ENCODE measurements around the gene NDFIP1.

NDFIP1 gene

GRCh38 chr5:142102980-142103740 is 5.4 kb upstream of the NDFIP1 start:
- Mint-ChIP-seq H3K27ac (peak overlapping the region; percentile 48), H3K9me3 (peaks cover 8% of the 10 kb centered on the region), H3K4me1 (peaks cover 83% of the 10 kb centered on the region)

GRCh38 chr5:142104491-142104890 is 4.1 kb upstream of the NDFIP1 start:
- DNase-seq (no peak), ATAC-seq (peak; percentile 46)
- Mint-ChIP-seq H3K4me1 (peaks cover 76% of the 10 kb centered on the region), H3K4me3 (peak overlapping the region; percentile 44), H3K27me3 (no peaks in the 10 kb centered on the region), H3K9me3 (peaks cover 8% of the 10 kb centered on the region), H3K36me3 (ENCODE audit: low read depth) (peaks cover 8% of the 10 kb centered on the region), H3K27ac (peak overlapping the region; percentile 99)

More at GRCh38 chr5:142102980-142103740, 5.4 kb upstream of the NDFIP1 start:
- DNase-seq (no peak), ATAC-seq (no peak)
- Mint-ChIP-seq H3K27me3 (no peaks in the 10 kb centered on the region), H3K4me3 (no peak overlapping the region), H3K36me3 (ENCODE audit: low read depth) (peaks cover 4% of the 10 kb centered on the region)

GRCh38 chr5:142106061-142106460 is 2.5 kb upstream of the NDFIP1 start:
- Mint-ChIP-seq H3K4me1 (peaks cover 71% of the 10 kb centered on the region), H3K27ac (peak overlapping the region; percentile 99), H3K36me3 (ENCODE audit: low read depth) (peaks cover 24% of the 10 kb centered on the region), H3K27me3 (no peaks in the 10 kb centered on the region), H3K9me3 (peaks cover 4% of the 10 kb centered on the region), H3K4me3 (peak overlapping the region; percentile 22)
- peak; percentile 14 for ATAC-seq
- DNase-seq, result no peak

DNA sequence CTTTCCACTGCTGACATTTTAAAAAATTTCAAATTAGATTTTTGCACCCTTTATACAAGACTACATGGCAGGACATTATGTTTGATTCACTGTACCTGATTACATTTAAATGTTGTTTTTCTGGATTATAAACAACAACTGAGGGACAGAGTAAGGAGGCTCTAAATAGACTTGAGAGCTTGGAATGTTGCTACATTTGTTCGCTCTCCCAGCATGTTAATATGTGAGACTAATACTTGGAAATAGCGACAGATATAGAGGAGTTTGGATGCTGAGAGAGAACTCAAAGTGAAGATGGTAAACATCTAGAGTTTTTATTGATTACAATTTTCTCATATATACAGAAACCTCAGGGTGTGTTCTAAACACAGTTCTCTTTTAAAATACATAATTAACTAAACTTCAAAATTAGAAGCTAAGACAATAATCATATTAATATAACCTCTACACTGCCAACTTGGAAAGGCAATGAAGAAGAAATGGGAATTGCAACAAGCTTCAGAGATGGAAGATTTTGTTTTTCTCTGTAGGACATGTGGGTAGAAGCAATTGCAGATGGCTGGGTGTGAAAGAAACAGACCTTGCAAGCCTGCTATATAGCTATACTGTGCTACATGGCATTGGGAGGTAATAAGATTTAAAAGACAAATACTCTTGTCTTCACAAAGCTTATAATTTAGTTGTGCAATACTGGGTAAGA is 1.4 kb upstream of the NDFIP1 start:
- ATAC-seq (no peak), DNase-seq (no peak)
- H3K4me1 Mint-ChIP-seq, result peaks cover 76% of the 10 kb centered on the region
- peak overlapping the region; percentile 99 for H3K27ac Mint-ChIP-seq
- no peaks in the 10 kb centered on the region for H3K9me3 Mint-ChIP-seq
- peaks cover 27% of the 10 kb centered on the region for H3K36me3 Mint-ChIP-seq (ENCODE audit: low read depth)
- peak overlapping the region; percentile 85 for H3K4me3 Mint-ChIP-seq
- no peaks in the 10 kb centered on the region for H3K27me3 Mint-ChIP-seq

- H3K27ac Mint-ChIP-seq, result peak overlapping the region; percentile 99
- peaks cover 31% of the 10 kb centered on the region for H3K36me3 Mint-ChIP-seq (ENCODE audit: low read depth)
- no peaks in the 10 kb centered on the region for H3K27me3 Mint-ChIP-seq
- no peak for ATAC-seq
- H3K4me1 Mint-ChIP-seq, result peaks cover 77% of the 10 kb centered on the region
- DNase-seq, result no peak
- H3K4me3 Mint-ChIP-seq, result peak overlapping the region; percentile 85
- no peaks in the 10 kb centered on the region for H3K9me3 Mint-ChIP-seq
Observed at GRCh38 chr5:142107736-142108431, 695 bp upstream of the NDFIP1 start.

DNA sequence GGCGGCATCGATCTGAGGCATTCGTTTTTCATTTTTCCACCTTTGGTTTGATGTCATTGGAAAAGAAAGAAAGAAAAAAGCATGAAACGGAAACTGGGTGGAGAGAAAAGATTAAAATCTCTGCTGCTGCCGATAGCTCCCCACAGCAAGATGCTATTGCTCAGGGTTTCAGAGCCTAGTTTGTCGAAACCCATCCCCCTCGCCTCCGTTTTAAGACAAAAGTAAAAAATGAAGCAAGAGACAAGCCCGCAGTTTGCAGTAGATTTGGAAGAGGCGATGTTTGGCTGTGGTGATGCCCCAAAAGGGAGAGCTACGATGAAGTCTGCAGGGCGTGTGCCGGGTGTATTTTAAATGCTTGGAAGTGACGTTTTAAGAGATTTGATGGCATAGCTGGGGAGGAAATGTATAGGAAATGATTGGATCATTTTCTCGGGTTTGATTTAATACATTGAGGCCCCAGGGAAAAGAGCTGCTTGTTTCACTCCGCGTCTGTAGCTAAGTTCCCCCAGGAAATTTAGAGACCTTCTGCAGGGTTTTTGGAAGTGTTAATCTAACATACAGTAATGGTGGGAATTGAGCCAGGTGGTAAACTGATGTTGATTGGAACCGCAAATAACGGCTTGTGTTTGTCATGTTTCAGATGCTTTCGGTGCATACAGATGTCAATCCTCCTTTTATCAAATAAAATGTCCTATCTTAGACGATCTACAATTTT is 909 bp downstream of the NDFIP1 start:
- Mint-ChIP-seq H3K9me3 (no peaks in the 10 kb centered on the region), H3K4me1 (peaks cover 81% of the 10 kb centered on the region), H3K4me3 (peak overlapping the region; percentile 98), H3K36me3 (ENCODE audit: low read depth) (peaks cover 46% of the 10 kb centered on the region), H3K27ac (peak overlapping the region; percentile 99), H3K27me3 (no peaks in the 10 kb centered on the region)
- ATAC-seq (peak; percentile 22), DNase-seq (no peak)

DNA sequence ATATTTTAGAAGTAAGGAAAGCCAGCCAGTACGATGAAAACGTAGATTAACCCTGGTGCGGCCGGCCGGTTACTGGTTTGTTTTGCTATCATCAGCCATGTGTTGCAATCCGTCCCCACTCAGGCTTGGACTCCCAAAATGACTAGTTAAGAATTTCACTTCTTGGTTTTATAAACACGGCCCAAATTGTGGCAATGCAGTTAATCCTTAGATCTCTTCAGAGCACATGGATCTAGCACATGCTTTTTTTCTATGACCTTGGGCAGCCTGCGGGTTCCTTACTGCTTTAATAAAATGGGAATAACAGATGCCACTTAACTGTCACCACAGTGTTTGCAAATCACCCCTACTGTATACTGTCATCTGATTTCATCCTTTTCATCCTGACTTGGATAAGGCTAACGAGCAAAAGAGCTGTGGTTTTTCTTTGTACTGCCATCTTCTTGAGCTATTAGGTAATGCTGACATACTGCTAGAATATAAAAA is 1.5 kb downstream of the NDFIP1 start:
- peaks cover 50% of the 10 kb centered on the region for H3K36me3 Mint-ChIP-seq (ENCODE audit: low read depth)
- peak overlapping the region; percentile 99 for H3K27ac Mint-ChIP-seq
- no peaks in the 10 kb centered on the region for H3K9me3 Mint-ChIP-seq
- peak overlapping the region; percentile 98 for H3K4me3 Mint-ChIP-seq
- H3K4me1 Mint-ChIP-seq, result peaks cover 81% of the 10 kb centered on the region
- ATAC-seq (no peak), DNase-seq (no peak)
- no peaks in the 10 kb centered on the region for H3K27me3 Mint-ChIP-seq

- Mint-ChIP-seq H3K36me3 (ENCODE audit: low read depth) (peaks cover 56% of the 10 kb centered on the region), H3K4me1 (peaks cover 79% of the 10 kb centered on the region), H3K27ac (peak overlapping the region; percentile 99), H3K4me3 (peak overlapping the region; percentile 98), H3K27me3 (no peaks in the 10 kb centered on the region), H3K9me3 (no peaks in the 10 kb centered on the region)
- DNase-seq (no peak), ATAC-seq (no peak)
Observed at GRCh38 chr5:142110988-142111687, 2.6 kb downstream of the NDFIP1 start.

DNA sequence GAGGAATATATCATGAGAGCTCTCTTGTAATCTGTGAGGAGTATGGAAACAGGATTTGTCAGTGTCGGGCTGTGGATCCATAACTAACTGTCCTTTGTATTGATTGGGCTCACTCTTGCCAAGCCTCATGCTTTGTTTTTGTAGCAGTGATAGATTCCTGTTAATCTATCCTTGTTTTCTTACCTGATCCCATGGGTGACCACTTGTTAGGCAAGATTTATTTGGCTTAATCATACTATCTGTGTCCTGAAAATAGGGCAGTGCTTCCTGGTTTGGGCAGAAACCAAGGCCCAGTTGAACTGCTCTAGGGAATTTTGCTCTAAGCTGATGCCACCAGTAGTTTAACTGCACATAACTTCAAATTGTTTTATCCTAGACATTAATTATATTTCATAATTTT is 6.1 kb downstream of the NDFIP1 start:
- no peak for ATAC-seq
- H3K27me3 Mint-ChIP-seq, result no peaks in the 10 kb centered on the region
- no peak overlapping the region for H3K4me3 Mint-ChIP-seq
- H3K9me3 Mint-ChIP-seq, result no peaks in the 10 kb centered on the region
- peaks cover 85% of the 10 kb centered on the region for H3K4me1 Mint-ChIP-seq
- peak overlapping the region; percentile 59 for H3K27ac Mint-ChIP-seq
- peaks cover 70% of the 10 kb centered on the region for H3K36me3 Mint-ChIP-seq (ENCODE audit: low read depth)
- no peak for DNase-seq

- Mint-ChIP-seq H3K9me3 (no peaks in the 10 kb centered on the region), H3K4me1 (peaks cover 89% of the 10 kb centered on the region), H3K27ac (peak overlapping the region; percentile 65), H3K27me3 (no peaks in the 10 kb centered on the region), H3K36me3 (ENCODE audit: low read depth) (peaks cover 65% of the 10 kb centered on the region), H3K4me3 (no peak overlapping the region)
- DNase-seq (no peak), ATAC-seq (no peak)
Observed at GRCh38 chr5:142115937-142116614, 7.5 kb downstream of the NDFIP1 start.

DNA sequence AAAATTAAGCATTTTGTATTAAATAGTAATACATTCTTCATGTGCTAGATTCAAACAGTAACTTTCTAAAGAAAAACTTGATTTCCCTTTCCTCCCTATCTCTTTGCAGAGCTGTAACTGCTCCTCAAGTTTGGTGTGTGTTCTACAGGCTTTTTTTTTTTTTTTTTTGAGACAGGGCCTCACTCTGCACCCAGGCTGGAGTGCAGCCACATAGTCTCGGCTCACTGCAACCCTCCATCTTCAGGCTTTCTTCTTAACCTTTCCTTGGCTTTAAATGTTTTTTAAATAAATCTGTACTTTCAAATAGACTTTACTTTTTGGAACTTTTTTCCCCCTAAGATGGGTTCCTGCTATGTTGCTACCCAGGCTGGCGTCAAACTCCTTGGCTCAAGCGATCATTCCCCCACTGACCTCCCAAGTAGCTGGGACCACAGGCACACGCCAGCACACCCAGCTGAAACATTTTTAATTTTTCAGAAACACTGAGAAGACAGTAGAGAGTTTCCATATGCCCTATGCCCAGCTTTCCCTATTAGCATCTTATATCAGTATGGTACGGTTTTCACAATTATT is 9.1 kb downstream of the NDFIP1 start:
- peak overlapping the region; percentile 24 for H3K4me3 Mint-ChIP-seq
- peaks cover 70% of the 10 kb centered on the region for H3K36me3 Mint-ChIP-seq (ENCODE audit: low read depth)

GRCh38 chr5:142118155-142118686 is 9.6 kb downstream of the NDFIP1 start:
- no peaks in the 10 kb centered on the region for H3K27me3 Mint-ChIP-seq
- H3K36me3 Mint-ChIP-seq (ENCODE audit: low read depth), result peaks cover 69% of the 10 kb centered on the region
- H3K4me3 Mint-ChIP-seq, result peak overlapping the region; percentile 35
- H3K9me3 Mint-ChIP-seq, result no peaks in the 10 kb centered on the region
- H3K27ac Mint-ChIP-seq, result peak overlapping the region; percentile 67
- peaks cover 87% of the 10 kb centered on the region for H3K4me1 Mint-ChIP-seq
- no peak for DNase-seq
- peak; percentile 22 for ATAC-seq

More for the DNA sequence above, 9.1 kb downstream of the NDFIP1 start:
- no peaks in the 10 kb centered on the region for H3K9me3 Mint-ChIP-seq
- no peak for ATAC-seq
- DNase-seq, result no peak
- H3K27ac Mint-ChIP-seq, result peak overlapping the region; percentile 67
- H3K27me3 Mint-ChIP-seq, result no peaks in the 10 kb centered on the region
- H3K4me1 Mint-ChIP-seq, result peaks cover 90% of the 10 kb centered on the region
